HG02642 (cell line): ENCODE measurements around the gene NPAS2.

Experiments
- ATAC-seq: cut with Tn5 transposase; IDR thresholded peaks from one replicate; pipeline ENCODE4 v1.9.1; 2021; ENCODE audit warnings: mild to moderate bottlenecking; ENCODE audit not compliant: unreplicated experiment, poor library complexity

The NPAS2 gene

GRCh38 chr2:100879296-100879695 is 59.4 kb downstream of the NPAS2 start:
- no peak for ATAC-seq

GRCh38 chr2:100880036-100880435 is 60.1 kb downstream of the NPAS2 start:
- no peak for ATAC-seq

GRCh38 chr2:100880730-100881129 is 60.8 kb downstream of the NPAS2 start:
- ATAC-seq, result no peak

DNA sequence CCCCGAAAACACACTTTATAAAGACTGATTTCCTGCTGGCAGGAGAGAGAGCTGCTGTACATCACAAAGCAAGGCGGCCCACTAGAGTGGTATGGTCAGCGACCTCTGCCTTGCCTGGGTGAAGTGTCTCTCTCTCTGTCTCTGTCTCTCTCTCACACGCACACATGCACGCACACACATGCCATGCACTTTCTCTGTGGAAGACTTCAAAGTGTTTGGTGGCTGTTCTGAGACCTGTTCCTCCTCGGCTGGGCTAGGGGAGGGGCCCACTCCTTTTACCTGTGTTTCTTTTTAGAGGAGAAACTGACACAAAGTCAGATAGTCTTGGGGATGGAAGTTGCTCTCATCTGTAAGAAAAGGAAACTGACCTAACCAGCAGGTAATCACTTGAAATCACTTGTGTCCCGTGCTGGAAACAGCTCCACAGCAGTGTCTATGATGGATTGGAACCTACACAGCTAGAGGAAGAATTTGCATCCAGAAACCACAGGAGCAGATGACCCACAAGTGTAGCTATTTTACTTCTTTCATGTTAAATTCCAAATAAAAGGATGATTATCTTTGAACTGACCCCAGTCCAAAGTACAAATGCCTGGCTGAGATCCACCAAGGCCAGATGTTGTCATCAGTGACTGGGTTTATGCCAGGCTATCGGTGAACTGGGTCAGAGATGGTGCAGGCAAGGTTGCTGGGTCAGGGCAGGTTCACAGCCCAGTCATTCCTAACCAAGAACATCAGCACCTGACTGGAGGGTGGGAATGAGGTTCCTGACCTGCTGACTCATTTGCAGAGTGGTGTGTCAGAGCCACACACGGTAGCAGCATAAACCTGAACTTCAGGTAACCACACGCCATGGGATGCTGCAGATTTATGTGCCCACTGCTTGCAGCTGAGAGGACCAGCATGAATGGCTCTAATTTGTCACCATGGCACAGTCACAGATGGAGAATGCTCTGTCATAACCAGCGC is 63.0 kb downstream of the NPAS2 start:
- ATAC-seq, result no peak

DNA sequence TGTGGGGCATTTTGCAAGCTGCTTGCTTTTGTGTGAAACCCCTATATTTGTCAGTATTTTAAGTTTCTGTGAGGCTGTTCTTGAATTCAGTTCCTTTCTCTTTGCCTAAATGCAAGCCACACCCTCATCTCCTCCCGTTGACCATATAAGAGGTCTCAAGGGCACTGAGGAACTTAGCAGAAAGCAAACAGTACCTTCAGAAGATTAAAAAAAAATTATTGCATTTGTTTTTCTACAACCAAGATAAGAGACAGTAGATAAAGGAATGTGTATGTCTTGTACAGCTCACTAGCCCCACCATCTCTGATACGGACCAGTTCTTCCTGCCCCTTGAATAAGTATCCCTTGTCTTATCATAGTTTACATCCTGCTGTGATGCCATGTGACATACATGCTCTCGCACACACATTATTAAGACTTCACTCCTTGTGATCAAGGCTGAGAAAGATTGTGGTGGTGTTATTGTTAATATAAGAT is 64.2 kb downstream of the NPAS2 start:
- no peak for ATAC-seq

DNA sequence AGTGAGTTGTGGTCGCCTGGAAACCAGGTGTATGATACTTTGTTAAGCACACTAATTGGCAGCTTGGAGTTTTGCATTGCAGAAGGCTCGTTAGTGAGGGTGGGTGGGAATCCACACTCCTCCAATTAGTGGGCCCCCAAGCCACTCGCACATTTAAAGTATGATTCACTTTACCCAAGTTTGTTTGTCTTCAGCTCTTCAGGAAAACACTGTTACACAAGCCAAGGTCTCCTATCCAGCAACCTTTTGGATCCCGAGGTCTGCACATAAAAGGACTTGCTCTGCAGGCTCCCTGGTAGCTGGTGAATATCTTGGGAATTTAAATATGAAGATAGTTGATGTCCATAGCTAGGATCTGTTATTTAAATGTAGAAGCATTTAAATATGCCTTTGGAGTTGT is 66.1 kb downstream of the NPAS2 start:
- no peak for ATAC-seq

DNA sequence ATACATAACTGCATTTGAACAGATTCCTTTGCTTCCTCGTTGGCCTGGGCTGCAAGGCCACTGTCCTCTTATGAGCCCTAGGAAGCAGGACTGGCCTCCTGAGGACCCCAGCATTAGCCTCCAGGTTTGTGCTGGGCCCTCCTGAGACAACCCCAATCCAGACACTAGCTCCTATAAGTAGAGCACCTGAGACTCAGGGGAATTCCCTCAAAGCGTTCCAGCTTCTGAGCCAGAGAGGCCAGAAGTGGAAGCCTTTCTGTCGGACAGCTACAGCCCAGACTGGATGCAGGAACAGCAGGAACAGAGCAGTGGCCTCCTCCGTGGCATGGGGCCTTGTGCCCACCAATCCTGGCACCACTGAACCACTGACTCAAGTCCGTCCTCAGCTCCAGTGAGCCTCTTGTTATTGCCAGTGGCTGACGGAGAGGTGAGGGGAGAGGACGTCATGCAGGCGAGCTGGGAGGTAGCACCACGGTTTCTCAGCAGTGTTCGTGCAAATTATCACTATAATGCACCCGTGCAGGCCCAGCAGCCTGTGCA is 67.2 kb downstream of the NPAS2 start:
- no peak for ATAC-seq

- no peak for ATAC-seq
Measured at GRCh38 chr2:100887713-100888495, 68.0 kb downstream of the NPAS2 start.

DNA sequence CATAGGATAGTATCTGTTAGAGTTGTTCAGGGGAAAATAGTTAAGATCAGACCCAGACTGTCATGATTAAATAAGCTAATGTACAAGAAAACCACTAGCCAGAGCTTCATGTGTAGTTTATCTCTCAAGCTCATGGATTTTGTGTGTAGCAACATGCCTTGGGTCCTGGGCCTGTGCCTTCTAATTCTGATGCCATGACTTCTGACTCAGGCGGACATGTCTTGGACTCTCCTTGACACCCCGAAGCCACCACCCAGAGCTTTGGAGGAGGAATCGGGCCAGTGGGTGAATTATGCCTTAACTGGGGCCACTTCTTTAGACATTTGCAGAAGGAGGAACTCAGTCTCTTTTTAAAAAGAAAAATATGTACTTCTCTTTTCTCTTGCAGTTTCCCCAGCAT is 68.7 kb downstream of the NPAS2 start:
- ATAC-seq, result no peak

- no peak for ATAC-seq
Measured at GRCh38 chr2:100889286-100889685, 69.3 kb downstream of the NPAS2 start.

GRCh38 chr2:100891906-100892642 is 72.1 kb downstream of the NPAS2 start:
- ATAC-seq, result no peak

DNA sequence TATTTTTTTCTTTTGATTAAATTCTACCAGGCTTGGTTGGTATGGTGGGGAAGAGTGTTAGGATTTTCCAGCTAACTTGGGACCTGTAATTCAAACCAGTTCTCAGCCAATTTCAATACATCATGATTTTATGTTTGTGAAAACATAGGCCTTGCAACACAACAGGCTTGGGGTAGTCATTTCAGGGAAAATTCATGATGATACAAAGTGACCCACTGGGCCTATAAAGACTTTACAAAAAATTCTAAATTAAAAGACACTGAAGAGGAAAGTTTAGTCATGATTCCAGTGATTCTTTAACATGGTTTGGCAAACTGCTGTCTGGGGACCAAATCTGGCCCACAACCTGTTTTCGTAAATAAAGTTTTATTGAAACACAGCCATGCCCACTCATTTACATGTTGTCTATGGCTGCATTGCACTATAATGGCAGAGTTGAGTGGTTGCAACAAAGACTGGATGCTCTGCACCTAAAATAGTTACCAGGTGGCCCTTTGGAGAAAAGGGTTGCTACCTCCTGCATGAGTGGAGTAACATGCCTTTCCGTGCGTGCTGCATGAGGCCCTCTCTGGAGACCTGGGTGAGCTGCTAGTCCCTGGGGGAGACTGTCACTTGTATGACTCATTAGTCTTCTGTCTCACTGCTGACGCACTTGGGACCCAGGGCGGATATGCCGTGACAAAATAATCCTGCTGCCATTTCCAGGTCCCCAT is 73.6 kb downstream of the NPAS2 start:
- no peak for ATAC-seq

- no peak for ATAC-seq
Measured at GRCh38 chr2:100894105-100894795, 74.3 kb downstream of the NPAS2 start.

- ATAC-seq, result no peak
Measured at GRCh38 chr2:100894796-100895156, 74.8 kb downstream of the NPAS2 start.

- no peak for ATAC-seq
Measured at GRCh38 chr2:100895402-100895801, 75.5 kb downstream of the NPAS2 start.

DNA sequence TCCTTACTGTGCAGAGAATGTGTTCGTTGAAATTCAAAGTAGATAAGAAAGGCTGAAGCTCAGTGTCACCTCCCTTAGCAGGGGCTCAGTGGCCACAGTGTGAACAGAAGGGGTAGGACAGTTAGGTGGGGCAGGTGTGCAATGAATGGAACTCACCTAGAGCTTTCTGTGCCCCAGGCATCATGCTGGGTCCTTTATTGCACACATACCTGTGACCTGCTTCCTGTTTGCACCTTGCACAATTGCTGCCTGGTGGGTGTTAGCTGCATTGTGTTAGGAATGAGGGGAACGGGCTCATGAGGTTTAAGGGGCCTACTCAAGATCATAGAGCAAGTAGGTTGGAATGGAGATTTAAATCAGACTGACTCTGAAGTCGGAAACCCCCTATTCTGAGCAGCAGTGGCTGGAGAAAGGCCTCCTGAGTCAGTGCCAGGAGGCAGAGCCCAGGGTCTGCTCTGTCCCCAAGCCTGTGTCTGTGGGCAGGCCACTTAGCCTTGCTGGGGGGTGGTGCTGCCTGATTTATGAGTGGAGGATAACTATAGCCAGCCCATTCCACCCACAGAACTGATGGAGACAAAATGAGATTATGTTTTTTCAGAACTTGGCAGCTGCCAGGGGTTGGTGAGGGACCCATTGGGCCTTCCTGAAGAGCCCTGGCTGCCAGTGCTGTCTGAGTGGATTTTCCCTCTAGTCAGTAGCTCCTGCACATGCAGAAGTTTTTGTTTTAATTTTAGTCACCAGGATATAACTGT is 76.2 kb downstream of the NPAS2 start:
- no peak for ATAC-seq

GRCh38 chr2:100898035-100898665 is 78.2 kb downstream of the NPAS2 start:
- ATAC-seq, result no peak
